Right atrium auricular region (tissue), 2 donors: Measurements from ENCODE around the gene ERG. TPM values are rescaled to one million over a fixed set of nuclear protein-coding genes. Genes with fewer than 3 reads are reported as not detected.

Experiments
- DNase-seq: peaks from one replicate; pipeline ENCODE4 v3.0.0-alpha.2; 2019; ENCODE audit warnings: low spot score
- H3K27ac ChIP-seq, 2 donors: fragments of 200-600 bp; sonication (generic); 1 replicate in 1 of 2; 2 replicates in 1 of 2; pipeline ENCODE4 v1.5.1; 2016 to 2019
- H3K27me3 ChIP-seq, 2 donors: fragments of 200-600 bp; sonication (generic); one replicate each; pipeline versions ENCODE4 v1.5.1 to v1.6.0; 2017 to 2019
- H3K36me3 ChIP-seq: fragments of 200-600 bp; sonication (generic); one replicate; pipeline ENCODE4 v1.5.1; 2016
- H3K4me1 ChIP-seq, 2 donors: fragments of 200-600 bp; sonication (generic); one replicate each; pipeline versions ENCODE4 v1.5.1 to v1.6.0; 2017 to 2019
- H3K4me3 ChIP-seq, 2 donors: fragments of 200-600 bp; sonication (generic); 1 replicate in 1 of 2; 2 replicates in 1 of 2; pipeline ENCODE4 v1.5.1; 2017 to 2019; ENCODE audit warnings: mild to moderate bottlenecking in 1 of 2, moderate library complexity in 1 of 2
- H3K9me3 ChIP-seq, 2 donors: fragments of 200-600 bp; sonication (generic); one replicate each; pipeline ENCODE4 v1.5.1; 2019
- CTCF ChIP-seq, 2 donors: fragments of 200-600 bp; sonication (generic); IDR thresholded peaks; one replicate each; pipeline ENCODE4 v1.5.1; 2019; ENCODE audit warnings: antibody characterized with exemption in 2 of 2
- total RNA-seq, 2 donors: library from RNA; depleted of rRNA; stranded (reverse); fragments of >200 nt; gene quantifications; one replicate each; pipeline ENCODE4 v1.1.0, GENCODE V29; 2016

The ERG gene
- total RNA-seq, 2 donors from 2014 or later = 6.3 to 13.2 TPM

- no peaks in the 10 kb centered on the region for H3K9me3 ChIP-seq
- DNase-seq = no peak
- peak overlapping the region in 1 of 2 donors; percentile 27 for H3K27ac ChIP-seq
- no peak for TF ChIP-seq CTCF (IDR thresholded peaks at IDR 0.05)
- H3K4me3 ChIP-seq = no peak overlapping the region
- H3K36me3 ChIP-seq = no peaks in the 10 kb centered on the region
- no peaks in the 10 kb centered on the region for H3K27me3 ChIP-seq
- H3K4me1 ChIP-seq = peaks cover 0 to 13% of the 10 kb centered on the region in 2 donors
These were observed 9.0 kb downstream of the ERG start for GRCh38 chr21:38489271-38489652.

GRCh38 chr21:38488640-38489270 is 9.5 kb downstream of the ERG start:
- Histone ChIP-seq H3K36me3 (no peaks in the 10 kb centered on the region), H3K4me1 (peaks cover 0 to 13% of the 10 kb centered on the region in 2 donors), H3K27ac (peak overlapping the region in 1 of 2 donors; percentile 27), H3K4me3 (no peak overlapping the region), H3K9me3 (no peaks in the 10 kb centered on the region), H3K27me3 (no peaks in the 10 kb centered on the region)
- no peak for DNase-seq
- no peak for TF ChIP-seq CTCF (IDR thresholded peaks at IDR 0.05)

DNA sequence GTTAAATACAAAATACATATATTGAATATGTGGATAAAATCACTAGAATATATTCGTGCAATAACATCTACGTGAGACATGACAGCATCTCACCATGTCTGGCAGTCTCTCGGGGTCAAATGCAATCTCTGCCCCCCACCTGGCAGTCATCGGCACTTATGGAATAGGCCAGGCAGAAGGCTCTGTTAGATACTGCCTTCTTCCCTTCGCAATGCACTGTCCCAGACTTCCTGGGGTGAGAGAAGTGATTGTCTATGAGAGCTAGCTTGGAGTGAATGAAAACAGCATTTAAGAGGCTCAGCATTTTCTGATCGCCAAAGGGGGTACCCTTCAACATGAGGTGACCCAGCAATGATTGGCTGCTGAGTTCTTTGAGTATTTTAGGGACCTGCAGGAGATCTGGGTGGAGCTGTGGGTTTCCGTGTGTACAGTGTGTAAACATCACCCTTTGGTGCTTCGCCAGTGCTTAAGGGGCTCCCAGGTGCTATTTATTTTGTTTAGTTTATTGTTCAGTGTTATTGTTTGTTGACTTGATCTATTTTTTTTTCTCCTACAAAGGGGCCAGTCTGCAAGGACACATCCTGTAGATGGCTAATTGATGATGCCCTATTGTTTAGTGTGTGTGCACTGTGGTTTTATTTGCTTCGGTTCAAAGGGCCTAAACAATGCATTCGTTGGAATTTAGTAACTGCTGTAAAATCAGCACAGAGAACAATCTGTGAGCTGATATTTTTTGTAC is 10.2 kb downstream of the ERG start:
- Histone ChIP-seq H3K9me3 (no peaks in the 10 kb centered on the region), H3K4me1 (peaks cover 0 to 13% of the 10 kb centered on the region in 2 donors), H3K4me3 (no peak overlapping the region), H3K27ac (no peak overlapping the region), H3K27me3 (no peaks in the 10 kb centered on the region), H3K36me3 (no peaks in the 10 kb centered on the region)
- DNase-seq = no peak
- no peak for TF ChIP-seq CTCF (IDR thresholded peaks at IDR 0.05)

- no peak overlapping the region for H3K27ac ChIP-seq
- no peak overlapping the region for H3K4me3 ChIP-seq
- no peaks in the 10 kb centered on the region for H3K9me3 ChIP-seq
- no peaks in the 10 kb centered on the region for H3K27me3 ChIP-seq
- peaks cover 0 to 13% of the 10 kb centered on the region in 2 donors for H3K4me1 ChIP-seq
- no peak for DNase-seq
- H3K36me3 ChIP-seq = no peaks in the 10 kb centered on the region
- TF ChIP-seq CTCF (IDR thresholded peaks at IDR 0.05) = no peak
These were observed 11.6 kb downstream of the ERG start for GRCh38 chr21:38486706-38487105.

DNA sequence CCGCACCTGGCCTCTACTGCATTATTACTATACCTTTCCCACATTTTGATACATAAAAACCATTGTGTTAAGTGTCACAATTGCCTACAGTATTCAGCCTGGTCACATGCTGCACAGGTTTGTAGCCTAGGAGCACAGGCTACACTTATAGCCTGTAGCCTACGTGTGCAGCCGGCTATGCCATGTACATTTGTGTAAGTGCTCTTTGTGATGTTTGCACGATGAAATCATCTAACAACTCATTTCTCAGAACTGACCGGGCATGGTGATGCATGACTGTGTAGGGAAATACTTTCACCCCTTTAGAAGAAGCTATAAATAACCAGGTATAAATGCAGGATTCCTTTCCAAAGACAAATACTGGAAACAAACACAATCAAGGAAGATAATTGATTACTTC is 12.1 kb downstream of the ERG start:
- Histone ChIP-seq H3K27ac (no peak overlapping the region), H3K36me3 (no peaks in the 10 kb centered on the region), H3K4me1 (peaks cover 0 to 13% of the 10 kb centered on the region in 2 donors), H3K4me3 (no peak overlapping the region), H3K9me3 (no peaks in the 10 kb centered on the region), H3K27me3 (no peaks in the 10 kb centered on the region)
- DNase-seq = no peak
- no peak for TF ChIP-seq CTCF (IDR thresholded peaks at IDR 0.05)
